HepG2 (cell line): Measurements from ENCODE around the gene HARS2. TPM values are rescaled to one million over a fixed set of nuclear protein-coding genes. Genes with fewer than 3 reads are reported as not detected.

ENCODE experiments used
- ASH2L ChIP-seq: fragments of 300-600, 200-600 bp; sonication (generic); IDR thresholded peaks from 2 replicates; pipeline ENCODE4 v1.7.0; 2017; ENCODE audit warnings: low read depth, mild to moderate bottlenecking, moderate library complexity, mixed read lengths, low read length; ENCODE audit not compliant: insufficient read length
- FOXJ3 ChIP-seq: sonication (generic); formaldehyde crosslinking; IDR thresholded peaks from 2 replicates; pipeline ENCODE4 v1.4.0; 2020; ENCODE audit warnings: missing genetic modification reagents, mild to moderate bottlenecking, borderline replicate concordance
- KDM3A ChIP-seq: IDR thresholded peaks from 2 replicates; pipeline ENCODE4 v1.6.1; 2018; ENCODE audit warnings: low read depth, missing compliant biosample characterization
- KLF6 ChIP-seq: IDR thresholded peaks from 2 replicates; pipeline ENCODE4 v1.8.0; 2016; ENCODE audit warnings: missing biosample characterization, missing genetic modification reagents
- MAFF ChIP-seq: IDR thresholded peaks from 2 replicates; pipeline ENCODE4 v1.6.1; 2011; ENCODE audit warnings: low read depth, low read length, improper control_type of control experiment
- MED1 ChIP-seq: sonication (generic); formaldehyde crosslinking; IDR thresholded peaks from 2 replicates; pipeline ENCODE4 v1.4.0; 2020; ENCODE audit warnings: missing genetic modification reagents
- MED8 ChIP-seq: sonication (generic); formaldehyde crosslinking; IDR thresholded peaks from 2 replicates; pipeline ENCODE4 v1.8.1; 2023; ENCODE audit warnings: mild to moderate bottlenecking, missing genetic modification reagents; ENCODE audit not compliant: insufficient replicate concordance
- NR2F1 ChIP-seq, 2 experiments: fragments of 450-650 bp in 1 of 2; formaldehyde crosslinking in 1 of 2; IDR thresholded peaks; 2 replicates each; pipeline versions ENCODE4 v1.5.0 to v1.6.1; 2016 to 2020; ENCODE audit warnings: mild to moderate bottlenecking in 1 of 2, missing compliant biosample characterization in 1 of 2, missing genetic modification reagents in 1 of 2, moderate library complexity in 1 of 2
- NR3C1 ChIP-seq: sonication (generic); formaldehyde crosslinking; IDR thresholded peaks from 2 replicates; pipeline ENCODE4 v1.4.0; 2020; ENCODE audit warnings: missing genetic modification reagents
- PRMT3 ChIP-seq: sonication (generic); formaldehyde crosslinking; IDR thresholded peaks from 2 replicates; pipeline ENCODE4 v1.8.1; 2022; ENCODE audit warnings: low read depth, mild to moderate bottlenecking, moderate library complexity, missing genetic modification reagents, borderline replicate concordance
- REPIN1 ChIP-seq: sonication (generic); formaldehyde crosslinking; IDR thresholded peaks from 2 replicates; pipeline ENCODE4 v1.8.0; 2022; ENCODE audit warnings: missing genetic modification reagents, low read depth, mild to moderate bottlenecking, borderline replicate concordance
- RORA ChIP-seq: sonication (generic); formaldehyde crosslinking; IDR thresholded peaks from 2 replicates; pipeline ENCODE4 v1.5.0; 2020; ENCODE audit warnings: mild to moderate bottlenecking, missing genetic modification reagents, moderate library complexity
- SIX4 ChIP-seq: sonication (generic); formaldehyde crosslinking; IDR thresholded peaks from 2 replicates; pipeline ENCODE4 v1.4.0; 2020; ENCODE audit warnings: missing genetic modification reagents
- SRSF1 ChIP-seq: fragments of 200-400 bp; formaldehyde crosslinking; optimal IDR thresholded peaks from 2 replicates; pipeline ENCODE3; 2017; ENCODE audit warnings: mild to moderate bottlenecking, low read depth, low read length, moderate library complexity
- SSRP1 ChIP-seq: IDR thresholded peaks from 2 replicates; pipeline ENCODE4 v1.6.1; 2016; ENCODE audit warnings: control low read depth
- TBL1XR1 ChIP-seq: fragments of 150-350 bp; IDR thresholded peaks from 2 replicates; pipeline ENCODE4 v1.6.1; 2014; ENCODE audit warnings: borderline replicate concordance, low read length; ENCODE audit not compliant: partially characterized antibody
- TEAD3 ChIP-seq: optimal IDR thresholded peaks from 2 replicates; pipeline ENCODE3; 2016; ENCODE audit warnings: borderline replicate concordance
- ZC3H4 ChIP-seq: sonication (generic); formaldehyde crosslinking; IDR thresholded peaks from 2 replicates; pipeline ENCODE4 v1.4.0; 2020; ENCODE audit warnings: missing genetic modification reagents, borderline replicate concordance
- ZFP90 ChIP-seq: sonication (generic); formaldehyde crosslinking; IDR thresholded peaks from 2 replicates; pipeline ENCODE4 v1.8.0; 2022; ENCODE audit warnings: missing genetic modification reagents, mild to moderate bottlenecking, inconsistent platforms, borderline replicate concordance
- ZFYVE20 ChIP-seq: sonication (generic); formaldehyde crosslinking; IDR thresholded peaks from 2 replicates; pipeline ENCODE4 v1.8.0; 2023; ENCODE audit warnings: low read depth, mild to moderate bottlenecking, moderate library complexity, missing genetic modification reagents, borderline replicate concordance
- ZMAT3 ChIP-seq: sonication (generic); formaldehyde crosslinking; conservative IDR thresholded peaks from 2 replicates; pipeline ENCODE4 v1.7.0; 2021; ENCODE audit warnings: missing genetic modification reagents
- ZNF253 ChIP-seq: sonication (generic); formaldehyde crosslinking; IDR thresholded peaks from 2 replicates; pipeline ENCODE4 v1.8.0; 2022; ENCODE audit warnings: mild to moderate bottlenecking, missing genetic modification reagents, borderline replicate concordance
- ZNF282 ChIP-seq: fragments of 450-650 bp; IDR thresholded peaks from 2 replicates; pipeline ENCODE4 v1.6.1; 2018; ENCODE audit not compliant: partially characterized antibody
- ZNF672 ChIP-seq: sonication (generic); formaldehyde crosslinking; IDR thresholded peaks from 2 replicates; pipeline ENCODE4 v1.8.1; 2022; ENCODE audit warnings: missing genetic modification reagents
- ZNF75D ChIP-seq: sonication (generic); formaldehyde crosslinking; IDR thresholded peaks from 2 replicates; pipeline ENCODE4 v1.8.1; 2023; ENCODE audit warnings: missing genetic modification reagents, mild to moderate bottlenecking, borderline replicate concordance
- polyA plus RNA-seq, 8 experiments: library from polyadenylated mRNA; depleted of rRNA in 3 of 8; stranded (reverse) in 7 of 8; unstranded in 1 of 8; fragments of >200 nt; fragmentation: Illumina TruSeq in 4 of 8; extraction: Trizol in 4 of 8; gene quantifications; 2 replicates each; pipeline versions ENCODE4 v1.2.1 to v1.2.3, GENCODE V29; 2011 to 2016; ENCODE audit warnings: low read depth in 4 of 8, missing spikeins in 1 of 8, mixed read lengths in 1 of 8; ENCODE audit not compliant: insufficient read depth in 1 of 8
- total RNA-seq, 5 experiments: library from RNA; depleted of rRNA; stranded (reverse); fragments of >200 nt; fragmentation: Illumina TruSeq; extraction: Trizol; gene quantifications; 2 replicates each; pipeline ENCODE4 v1.2.3, GENCODE V29; 2016; ENCODE audit warnings: low read depth in 1 of 5
- TF ChIP-seq, protein P1 (sequence below): sonication (generic); formaldehyde crosslinking; IDR thresholded peaks from 2 replicates; pipeline ENCODE4 v1.4.0; 2020; ENCODE audit warnings: missing genetic modification reagents, mild to moderate bottlenecking, borderline replicate concordance
- TF ChIP-seq, protein P2 (sequence below): sonication (generic); formaldehyde crosslinking; IDR thresholded peaks from 2 replicates; pipeline ENCODE4 v1.4.0; 2020; ENCODE audit warnings: low read depth, mild to moderate bottlenecking, missing genetic modification reagents
- TF ChIP-seq, protein P3 (sequence below): sonication (generic); formaldehyde crosslinking; IDR thresholded peaks from 2 replicates; pipeline ENCODE4 v1.4.0; 2020; ENCODE audit warnings: missing genetic modification reagents

Gene HARS2
- total and polyA plus RNA-seq, 2 of the 13 experiments (the other 11 are each of a cell fraction or from before 2014, with no cell fraction given), result 17.9 to 25.8 TPM

DNA sequence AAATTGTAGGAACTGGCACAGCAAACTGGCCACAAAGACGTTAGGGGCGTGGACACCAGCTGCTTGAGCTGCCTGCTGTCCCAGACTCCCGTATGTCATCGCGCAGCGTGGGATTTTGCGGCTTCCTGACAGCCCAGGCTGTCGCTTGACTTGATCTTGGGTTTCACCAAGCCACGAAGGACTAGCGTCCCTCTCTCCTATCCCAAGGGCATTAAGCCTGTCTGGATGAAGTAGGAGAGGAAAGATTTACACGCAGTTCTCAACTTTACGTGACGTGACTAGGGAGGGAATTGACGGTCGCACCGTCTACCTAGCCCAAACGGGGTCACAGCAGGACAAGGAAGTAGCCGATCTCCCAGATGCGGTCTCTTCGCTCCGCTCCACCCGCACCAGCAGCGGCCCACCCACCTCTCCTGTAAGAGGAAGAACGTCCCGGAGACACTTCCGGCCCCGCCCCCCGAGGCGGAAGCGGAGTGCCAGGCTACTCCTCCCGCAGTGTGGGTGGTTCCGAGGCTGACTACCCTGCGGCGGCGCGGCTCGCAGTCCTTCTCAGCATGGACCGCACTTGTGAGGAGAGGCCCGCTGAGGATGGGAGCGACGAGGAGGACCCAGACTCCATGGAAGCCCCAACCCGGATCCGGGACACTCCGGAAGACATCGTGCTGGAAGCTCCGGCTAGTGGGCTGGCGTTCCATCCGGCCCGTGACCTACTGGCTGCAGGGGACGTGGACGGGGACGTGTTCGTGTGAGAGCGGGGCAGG lies 26.7 kb upstream of the HARS2 start, which contains the start of gene WDR55 (continued):
- TF ChIP-seq, protein P1, sequence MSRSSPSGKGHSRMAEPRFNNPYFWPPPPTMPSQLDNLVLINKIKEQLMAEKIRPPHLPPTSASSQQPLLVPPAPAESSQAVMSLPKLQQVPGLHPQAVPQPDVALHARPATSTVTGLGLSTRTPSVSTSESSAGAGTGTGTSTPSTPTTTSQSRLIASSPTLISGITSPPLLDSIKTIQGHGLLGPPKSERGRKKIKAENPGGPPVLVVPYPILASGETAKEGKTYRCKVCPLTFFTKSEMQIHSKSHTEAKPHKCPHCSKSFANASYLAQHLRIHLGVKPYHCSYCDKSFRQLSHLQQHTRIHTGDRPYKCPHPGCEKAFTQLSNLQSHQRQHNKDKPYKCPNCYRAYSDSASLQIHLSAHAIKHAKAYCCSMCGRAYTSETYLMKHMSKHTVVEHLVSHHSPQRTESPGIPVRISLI (CRISPR knock-in tag), result no peak
- TF ChIP-seq PRMT3 (CRISPR knock-in tag) (0 out of 2 replicates have a peak, but pooled peaks have one; percentile 44), ZNF253 (CRISPR knock-in tag) (no peak), ZNF282 (no peak), TEAD3 (CRISPR knock-in tag) (peak; percentile 74), KLF6 (CRISPR knock-in tag) (peak; percentile 58; the same call in 1 of the 2 replicates), FOXJ3 (no peak; the same call in 1 of the 2 replicates), RORA (CRISPR knock-in tag) (no peak), SIX4 (no peak), MED8 (peak; percentile 55), ZFP90 (CRISPR knock-in tag) (no peak; the same call in 1 of the 2 replicates), KDM3A (CRISPR knock-in tag) (peak; percentile 56; the same call in 1 of the 2 replicates), ZFYVE20 (CRISPR knock-in tag) (no peak), MED1 (peak; percentile 71), ZNF75D (CRISPR knock-in tag) (no peak), ZMAT3 (CRISPR knock-in tag) (no peak; the same call in 1 of the 2 replicates), ASH2L (peak; percentile 85), MAFF (no peak), NR3C1 (CRISPR knock-in tag) (no peak), REPIN1 (CRISPR knock-in tag) (peak; percentile 79), TBL1XR1 (no peak), ZC3H4 (CRISPR knock-in tag) (no peak), NR2F1 (CRISPR knock-in tag; IDR thresholded peaks at IDR 0.05) (no peak; a peak in 1 of 4 replicates), SSRP1 (CRISPR knock-in tag) (no peak), ZNF672 (no peak), SRSF1 (peak; percentile 82)
- TF ChIP-seq, protein P2, sequence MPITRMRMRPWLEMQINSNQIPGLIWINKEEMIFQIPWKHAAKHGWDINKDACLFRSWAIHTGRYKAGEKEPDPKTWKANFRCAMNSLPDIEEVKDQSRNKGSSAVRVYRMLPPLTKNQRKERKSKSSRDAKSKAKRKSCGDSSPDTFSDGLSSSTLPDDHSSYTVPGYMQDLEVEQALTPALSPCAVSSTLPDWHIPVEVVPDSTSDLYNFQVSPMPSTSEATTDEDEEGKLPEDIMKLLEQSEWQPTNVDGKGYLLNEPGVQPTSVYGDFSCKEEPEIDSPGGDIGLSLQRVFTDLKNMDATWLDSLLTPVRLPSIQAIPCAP (CRISPR knock-in tag), result no peak
- TF ChIP-seq, protein P3, sequence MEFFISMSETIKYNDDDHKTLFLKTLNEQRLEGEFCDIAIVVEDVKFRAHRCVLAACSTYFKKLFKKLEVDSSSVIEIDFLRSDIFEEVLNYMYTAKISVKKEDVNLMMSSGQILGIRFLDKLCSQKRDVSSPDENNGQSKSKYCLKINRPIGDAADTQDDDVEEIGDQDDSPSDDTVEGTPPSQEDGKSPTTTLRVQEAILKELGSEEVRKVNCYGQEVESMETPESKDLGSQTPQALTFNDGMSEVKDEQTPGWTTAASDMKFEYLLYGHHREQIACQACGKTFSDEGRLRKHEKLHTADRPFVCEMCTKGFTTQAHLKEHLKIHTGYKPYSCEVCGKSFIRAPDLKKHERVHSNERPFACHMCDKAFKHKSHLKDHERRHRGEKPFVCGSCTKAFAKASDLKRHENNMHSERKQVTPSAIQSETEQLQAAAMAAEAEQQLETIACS (CRISPR knock-in tag), result no peak
